ENCODE measurements around the gene MYLK2.

DNA sequence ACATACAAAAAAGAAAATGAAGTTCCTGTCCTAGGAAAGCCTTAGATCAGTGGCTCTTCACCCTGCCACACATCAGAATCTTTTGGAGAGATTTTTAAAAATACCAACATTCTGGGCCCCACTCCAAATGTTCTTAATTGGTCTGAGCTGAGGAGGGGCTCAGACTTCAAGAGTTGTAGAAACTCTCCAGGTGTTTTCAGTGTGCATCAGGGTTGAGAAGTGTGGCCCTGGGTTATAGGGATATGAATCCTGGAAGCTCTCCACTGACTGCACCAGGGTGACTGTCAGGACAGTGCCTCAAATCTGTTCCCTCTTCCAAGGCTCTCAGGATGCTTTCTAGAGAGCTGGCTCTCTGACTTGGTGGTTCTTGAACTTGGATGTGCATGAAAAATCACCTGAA lies 5.5 kb upstream of the MYLK2 start:
- TF ChIP-seq CTCF (conservative IDR thresholded peaks at IDR 0.05) = no peak
- no peak for TF ChIP-seq EZH2 (IDR thresholded peaks at IDR 0.05; ENCODE audit: low read depth)

Measured in PC-9 (cell line).